ENCODE results near the gene MTA1.
A peak's percentile ranks its signal among the peaks of the same experiment; 100 is the strongest.

MTA1 gene

GRCh38 chr14:105395538-105395854, 24.1 kb upstream of the MTA1 start:
- Histone ChIP-seq H3F3A (ENCODE audit: insufficient read depth) (no peaks in the 10 kb centered on the region; the same call in 1 of the 2 replicates), H3K4me3 (ENCODE audit: insufficient read depth, low read length, poor library complexity, severe bottlenecking) (no peak overlapping the region)

DNA sequence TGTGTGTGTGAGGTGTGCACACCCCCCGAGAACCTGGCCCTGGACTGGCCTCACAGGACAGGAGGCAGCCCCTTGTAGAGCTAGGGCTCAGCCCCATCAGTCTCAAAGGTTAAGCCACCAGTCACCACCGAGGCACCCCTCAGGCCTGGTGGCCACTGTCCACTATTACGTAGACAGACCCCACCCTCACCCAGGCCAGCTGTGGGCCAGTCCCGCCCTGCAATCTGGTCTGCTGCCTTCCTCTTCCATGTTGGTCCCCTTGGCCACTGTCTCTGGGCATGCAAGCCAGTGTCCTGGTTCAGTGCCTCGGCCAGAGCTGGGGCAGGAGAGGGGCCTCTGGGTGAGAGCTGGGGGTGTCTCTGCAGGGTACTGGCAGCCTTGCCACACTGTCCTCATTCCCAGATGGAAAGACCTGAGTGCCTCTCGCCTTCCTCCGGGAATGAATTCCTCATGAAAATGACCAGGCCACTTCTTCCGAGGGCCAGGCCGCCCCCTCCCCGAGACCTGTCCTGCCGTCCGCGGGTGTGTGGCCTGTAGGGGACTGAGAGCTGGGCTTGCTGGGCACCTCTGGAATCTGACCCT, 22.2 kb upstream of the MTA1 start:
- Histone ChIP-seq H3K27ac (ENCODE audit: low read depth, low read length) (peak overlapping the region; percentile 75), H2AFZ (ENCODE audit: low read depth, low read length, severe bottlenecking) (peak overlapping the region; percentile 82)

More at GRCh38 chr14:105395538-105395854, 24.1 kb upstream of the MTA1 start:
- no peaks in the 10 kb centered on the region for H4K20me1 ChIP-seq (ENCODE audit: low read depth, low read length)
- no peak overlapping the region for H3K27ac ChIP-seq (ENCODE audit: low read depth, low read length)
- no peaks in the 10 kb centered on the region for H3K9me2 ChIP-seq (replicated peaks; ENCODE audit: insufficient read depth, low read length)
- no peaks in the 10 kb centered on the region for H3K9me3 ChIP-seq (ENCODE audit: insufficient read depth, low read length)
- no peaks in the 10 kb centered on the region for H3K36me3 ChIP-seq (ENCODE audit: low read length)
- no peak overlapping the region for H3K9ac ChIP-seq (ENCODE audit: low read length)
- no peaks in the 10 kb centered on the region for H3K27me3 ChIP-seq (ENCODE audit: low read length)
- peaks cover 14% of the 10 kb centered on the region; the same call in 1 of the 2 replicates for H3K79me2 ChIP-seq (ENCODE audit: insufficient read depth, low read length)
- H2AFZ ChIP-seq (ENCODE audit: low read depth, low read length, severe bottlenecking) = no peak overlapping the region
- H3K4me2 ChIP-seq (ENCODE audit: low read depth, low read length, poor library complexity, severe bottlenecking) = no peak overlapping the region
- TF ChIP-seq EZH2phosphoT487 (conservative IDR thresholded peaks at IDR 0.05; ENCODE audit: low read length) = no peak
- no peak for TF ChIP-seq CTCF (IDR thresholded peaks at IDR 0.05; ENCODE audit: insufficient read depth, low read length, poor library complexity, severe bottlenecking)

DNA sequence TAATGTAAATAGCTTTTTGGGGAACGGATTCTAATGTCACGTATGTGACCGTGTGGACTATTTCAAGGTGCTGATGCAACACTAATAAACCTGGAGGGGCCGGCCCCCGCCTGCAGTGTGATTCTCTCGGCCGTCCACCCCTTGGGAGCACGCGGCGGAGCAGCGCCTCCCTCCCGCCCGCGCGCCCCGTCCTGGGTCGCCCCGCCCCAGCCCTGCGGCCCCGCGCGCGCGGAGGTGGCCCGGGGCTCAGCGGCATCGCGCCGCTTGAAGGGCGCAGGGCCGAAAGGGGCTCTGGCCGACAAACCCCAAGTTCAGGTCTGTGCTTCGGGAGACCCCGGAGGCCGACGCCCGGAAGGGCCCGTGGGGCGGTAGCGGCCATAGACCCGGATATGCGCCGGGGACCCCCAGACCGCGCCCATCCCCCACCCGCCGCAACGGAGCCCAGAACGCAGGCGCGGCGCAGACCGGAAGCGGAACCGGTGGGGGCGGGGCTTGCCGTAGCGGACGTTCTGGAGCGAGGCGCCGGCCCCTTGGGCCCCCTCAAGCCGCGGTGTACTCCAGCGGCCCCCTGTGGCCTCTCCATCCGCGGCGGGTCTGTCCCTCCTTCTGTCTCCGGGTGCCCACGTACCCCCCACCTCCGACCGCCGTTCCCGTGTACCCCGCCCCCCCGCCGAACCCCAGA, 21.4 kb upstream of the MTA1 start, which contains the start of gene TEX22:
Gene TEX22, plus strand, starts transcription at position 495 of the 682 bp plus-strand sequence. CDS start 803 bp downstream, outside the sequence.
- no peaks in the 10 kb centered on the region; the same call in 1 of the 2 replicates for H3F3A ChIP-seq (ENCODE audit: insufficient read depth)
- H3K9me2 ChIP-seq (replicated peaks; ENCODE audit: insufficient read depth, low read length) = no peaks in the 10 kb centered on the region
- H4K20me1 ChIP-seq (ENCODE audit: low read depth, low read length) = no peaks in the 10 kb centered on the region
- H3K9me3 ChIP-seq (ENCODE audit: insufficient read depth, low read length) = no peaks in the 10 kb centered on the region
- H3K9ac ChIP-seq (ENCODE audit: low read length) = peak within 1 kb of the TSS; percentile 82
- peak; percentile 32 for TF ChIP-seq CTCF (IDR thresholded peaks at IDR 0.05; ENCODE audit: insufficient read depth, low read length, poor library complexity, severe bottlenecking)
- TF ChIP-seq EZH2phosphoT487 (conservative IDR thresholded peaks at IDR 0.05; ENCODE audit: low read length) = no peak
- H3K79me2 ChIP-seq (ENCODE audit: insufficient read depth, low read length) = peaks cover 14% of the 10 kb centered on the region; the same call in 1 of the 2 replicates
- H3K4me3 ChIP-seq (ENCODE audit: insufficient read depth, low read length, poor library complexity, severe bottlenecking) = peak within 1 kb of the TSS; percentile 68
- no peaks in the 10 kb centered on the region for H3K27me3 ChIP-seq (ENCODE audit: low read length)
- peak within 1 kb of the TSS; percentile 82 for H2AFZ ChIP-seq (ENCODE audit: low read depth, low read length, severe bottlenecking)
- peak within 1 kb of the TSS; percentile 84 for H3K4me2 ChIP-seq (ENCODE audit: low read depth, low read length, poor library complexity, severe bottlenecking)
- peaks cover 5% of the 10 kb centered on the region; the same call in 1 of the 2 replicates for H3K36me3 ChIP-seq (ENCODE audit: low read length)
- peak within 1 kb of the TSS; percentile 75 for H3K27ac ChIP-seq (ENCODE audit: low read depth, low read length)

More for the DNA sequence above, 22.2 kb upstream of the MTA1 start:
- H3K4me2 ChIP-seq (ENCODE audit: low read depth, low read length, poor library complexity, severe bottlenecking) = peak overlapping the region; percentile 84
- no peaks in the 10 kb centered on the region for H3K27me3 ChIP-seq (ENCODE audit: low read length)
- H3K9me2 ChIP-seq (replicated peaks; ENCODE audit: insufficient read depth, low read length) = no peaks in the 10 kb centered on the region
- peak overlapping the region; percentile 82 for H3K9ac ChIP-seq (ENCODE audit: low read length)
- peaks cover 14% of the 10 kb centered on the region; the same call in 1 of the 2 replicates for H3K79me2 ChIP-seq (ENCODE audit: insufficient read depth, low read length)
- H3K9me3 ChIP-seq (ENCODE audit: insufficient read depth, low read length) = no peaks in the 10 kb centered on the region
- peak overlapping the region; percentile 68 for H3K4me3 ChIP-seq (ENCODE audit: insufficient read depth, low read length, poor library complexity, severe bottlenecking)
- no peaks in the 10 kb centered on the region for H4K20me1 ChIP-seq (ENCODE audit: low read depth, low read length)
- peaks cover 5% of the 10 kb centered on the region; the same call in 1 of the 2 replicates for H3K36me3 ChIP-seq (ENCODE audit: low read length)
- TF ChIP-seq CTCF (IDR thresholded peaks at IDR 0.05; ENCODE audit: insufficient read depth, low read length, poor library complexity, severe bottlenecking) = no peak
- TF ChIP-seq EZH2phosphoT487 (conservative IDR thresholded peaks at IDR 0.05; ENCODE audit: low read length) = no peak
- H3F3A ChIP-seq (ENCODE audit: insufficient read depth) = no peaks in the 10 kb centered on the region; the same call in 1 of the 2 replicates

All from SU-DHL-6 (cell line).